HepG2 (cell line): Measurements from ENCODE around the gene COCH. TPM values are rescaled to one million over a fixed set of nuclear protein-coding genes. Genes with fewer than 3 reads are reported as not detected.

ENCODE experiments used
- ATAC-seq: fragments of 200-7000 bp; cut with Tn5 transposase; 3 replicates; pipeline ENCODE4 v1.9.1; 2020; ENCODE audit warnings: mild to moderate bottlenecking, moderate library complexity
- BruUV-seq: library from RNA; stranded (reverse); fragments of 400-500 nt; replicated peaks from 2 replicates; lab custom pipeline; 2021; lab: Mats Ljungman, UMichigan
- CTCF ChIA-PET: fragments of 300-600 bp; formaldehyde crosslinking; extraction: SDS; loops from one replicate; lab custom pipeline; 2021; ENCODE audit warnings: low total read pairs, inconsistent platforms, low intra/inter-chr PET ratio; lab: Yijun Ruan, JAX
- POLR2A ChIA-PET: fragments of 350-600 bp; sonication (Branson Sonifier 250); formaldehyde crosslinking; loops from one replicate; lab custom pipeline; 2020; ENCODE audit warnings: antibody characterized with exemption, inconsistent platforms; lab: Yijun Ruan, JAX
- DNase-seq: peaks from one replicate; pipeline ENCODE4 v3.0.0-alpha.2; 2015; ENCODE audit warnings: low spot score
- FAIRE-seq: peaks from 3 replicates; lab custom pipeline; 2011; peaks lifted over from hg19 to GRCh38; lab: Jason Lieb, UNC
- H2AFZ ChIP-seq: one replicate; pipeline ENCODE4 v1.6.1; 2011; ENCODE audit warnings: low read length, inconsistent platforms
- H3K27ac ChIP-seq: fragments of 300-600 bp; 3 replicates; pipeline ENCODE4 v1.8.0; 2011; ENCODE audit warnings: mixed run types, mild to moderate bottlenecking, mixed read lengths, low read length, inconsistent platforms; ENCODE audit not compliant: insufficient read depth; ENCODE audit errors: extremely low read length
- H3K27me3 ChIP-seq, 2 experiments: fragments of 200-600 bp in 1 of 2; 2 replicates in 1 of 2; 3 replicates in 1 of 2; pipeline versions ENCODE4 v1.6.0 to v1.8.0; 2011; ENCODE audit warnings: low read length in 2 of 2, mild to moderate bottlenecking in 2 of 2, moderate library complexity in 2 of 2, inconsistent platforms in 1 of 2; ENCODE audit not compliant: insufficient read depth in 2 of 2, control insufficient read depth in 1 of 2
- H3K36me3 ChIP-seq, 2 experiments: fragments of 200-600 bp in 1 of 2; replicated peaks in 1 of 2; 2 replicates in 1 of 2; 3 replicates in 1 of 2; pipeline versions ENCODE4 v1.5.1 to v1.8.0; 2011; ENCODE audit warnings: low read length in 2 of 2, inconsistent platforms in 1 of 2; ENCODE audit not compliant: insufficient read depth in 2 of 2, control insufficient read depth in 1 of 2
- H3K4me1 ChIP-seq: 2 replicates; pipeline ENCODE4 v1.5.1; 2012; ENCODE audit warnings: low read length, inconsistent platforms; ENCODE audit not compliant: insufficient read depth
- H3K4me2 ChIP-seq: 2 replicates; pipeline ENCODE4 v1.6.0; 2011; ENCODE audit warnings: low read depth, low read length, inconsistent platforms
- H3K4me3 ChIP-seq, 3 experiments: fragments of 200-600 bp in 1 of 3; sonication (generic), shearing (Covaris generic) in 1 of 3; replicated peaks in 1 of 3; 2 replicates each; pipeline ENCODE4 v1.5.1; 2011 to 2016; ENCODE audit warnings: low read length in 3 of 3, inconsistent platforms in 2 of 3, low read depth in 2 of 3, mild to moderate bottlenecking in 2 of 3, control low read depth in 1 of 3, mixed read lengths in 1 of 3; ENCODE audit not compliant: insufficient read depth in 1 of 3
- H3K79me2 ChIP-seq: one replicate; pipeline ENCODE4 v1.6.1; 2011; ENCODE audit warnings: low read length, inconsistent platforms; ENCODE audit not compliant: insufficient read depth
- H3K9ac ChIP-seq: 2 replicates; pipeline ENCODE4 v1.6.0; 2011; ENCODE audit warnings: mild to moderate bottlenecking, low read depth, low read length, inconsistent platforms; ENCODE audit not compliant: insufficient read depth
- H3K9me3 ChIP-seq: 2 replicates; pipeline ENCODE4 v1.5.1; 2012; ENCODE audit warnings: mild to moderate bottlenecking, low read length
- H4K20me1 ChIP-seq: 2 replicates; pipeline ENCODE4 v1.6.0; 2011; ENCODE audit warnings: inconsistent platforms, mild to moderate bottlenecking, low read length, moderate library complexity; ENCODE audit not compliant: insufficient read depth
- BRF2 ChIP-seq: sonication (generic); formaldehyde crosslinking; IDR thresholded peaks from 2 replicates; pipeline ENCODE4 v1.8.1; 2022; ENCODE audit warnings: mild to moderate bottlenecking, missing genetic modification reagents
- MLX ChIP-seq: IDR thresholded peaks from 2 replicates; pipeline ENCODE4 v1.6.1; 2016
- RAD51 ChIP-seq: fragments of 450-650 bp; IDR thresholded peaks from 2 replicates; pipeline ENCODE4 v1.6.1; 2016; ENCODE audit warnings: borderline replicate concordance
- SIN3B ChIP-seq: fragments of 150-350 bp; IDR thresholded peaks from 2 replicates; pipeline ENCODE4 v1.6.1; 2014; ENCODE audit warnings: low read length
- TBP ChIP-seq: sonication (generic); formaldehyde crosslinking; IDR thresholded peaks from 2 replicates; pipeline ENCODE4 v1.5.0; 2020; ENCODE audit warnings: missing genetic modification reagents
- ZBTB39 ChIP-seq: sonication (generic); formaldehyde crosslinking; IDR thresholded peaks from 2 replicates; pipeline ENCODE4 v1.5.0; 2020; ENCODE audit warnings: missing genetic modification reagents
- ZNF30 ChIP-seq: sonication (generic); formaldehyde crosslinking; IDR thresholded peaks from 2 replicates; pipeline ENCODE4 v1.5.0; 2020; ENCODE audit warnings: mild to moderate bottlenecking, missing genetic modification reagents
- ZNF441 ChIP-seq: sonication (generic); formaldehyde crosslinking; IDR thresholded peaks from 2 replicates; pipeline ENCODE4 v1.7.0; 2021; ENCODE audit warnings: missing genetic modification reagents, borderline replicate concordance
- ZNF678 ChIP-seq: sonication (generic); formaldehyde crosslinking; IDR thresholded peaks from 2 replicates; pipeline ENCODE4 v1.4.0; 2020; ENCODE audit warnings: mild to moderate bottlenecking, missing genetic modification reagents
- WGBS: methylation state at CpG from one replicate; pipeline ENCODE4 v1.1.6; 2017; ENCODE audit warnings: low lambda C conversion rate; 5-methylcytosine and 5-hydroxymethylcytosine counted together
- in situ Hi-C: cut with HindIII; loops from 2 replicates; pipeline ENCODE4 v1.10.0; 2017; ENCODE audit warnings: low pct_unique_long_range_greater_than_20kb; ENCODE audit not compliant: extremely low pct_ligation_motif_present
- intact Hi-C: fragments of 100-400 bp; cut with micrococcal nuclease; formaldehyde crosslinking; loops from one replicate; pipeline ENCODE4 v1.10.0; 2022; ENCODE audit not compliant: unreplicated experiment
- polyA plus RNA-seq, 8 experiments: library from polyadenylated mRNA; depleted of rRNA in 3 of 8; stranded (reverse) in 7 of 8; unstranded in 1 of 8; fragments of >200 nt; fragmentation: Illumina TruSeq in 4 of 8; extraction: Trizol in 4 of 8; gene quantifications; 2 replicates each; pipeline versions ENCODE4 v1.2.1 to v1.2.3, GENCODE V29; 2011 to 2016; ENCODE audit warnings: low read depth in 4 of 8, missing spikeins in 1 of 8, mixed read lengths in 1 of 8; ENCODE audit not compliant: insufficient read depth in 1 of 8
- total RNA-seq, 5 experiments: library from RNA; depleted of rRNA; stranded (reverse); fragments of >200 nt; fragmentation: Illumina TruSeq; extraction: Trizol; gene quantifications; 2 replicates each; pipeline ENCODE4 v1.2.3, GENCODE V29; 2016; ENCODE audit warnings: low read depth in 1 of 5

The COCH gene
- total and polyA plus RNA-seq, 2 of the 13 experiments (the other 11 are each of a cell fraction or from before 2014, with no cell fraction given), result 78.2 to 79.3 TPM

- no peak overlapping the region for H2AFZ ChIP-seq
- CTCF ChIA-PET, result no interaction called here
- no peaks in the 10 kb centered on the region for H3K9me3 ChIP-seq
- no peaks in the 10 kb centered on the region for H3K36me3 ChIP-seq
- DNase-seq (no peak), ATAC-seq (no peak), FAIRE-seq (no peak)
- H3K79me2 ChIP-seq, result no peaks in the 10 kb centered on the region
- no peak overlapping the region for H3K27ac ChIP-seq
- POLR2A ChIA-PET, result no interaction called here
- H3K4me1 ChIP-seq, result peaks cover 7% of the 10 kb centered on the region; the same call in 1 of the 2 replicates
- TF ChIP-seq RAD51, result no peak
- TF ChIP-seq MLX (CRISPR knock-in tag), result no peak
- no peak for TF ChIP-seq BRF2
- TF ChIP-seq SIN3B, result no peak
- no peak for TF ChIP-seq ZBTB39 (CRISPR knock-in tag)
- no peak for TF ChIP-seq ZNF678
- no peak for TF ChIP-seq ZNF441
- TF ChIP-seq ZNF30 (CRISPR knock-in tag), result no peak
- TF ChIP-seq TBP (CRISPR knock-in tag), result no peak
- H3K4me3 ChIP-seq, result no peak overlapping the region
- no peaks in the 10 kb centered on the region for H4K20me1 ChIP-seq
- BruUV-seq, result no TSS peak
- intact Hi-C loops, result no loop called here
- no peak overlapping the region for H3K4me2 ChIP-seq
- no peak overlapping the region for H3K9ac ChIP-seq
- in situ Hi-C loops, result no loop called here
- 6% methylated on average over 1 of the region's 1 CpG for WGBS
- H3K27me3 ChIP-seq, result peaks cover 0 to 28% of the 10 kb centered on the region in 2 experiments; a peak in 3 of 5 replicates
These were observed 13.2 kb upstream of the COCH start for GRCh38 chr14:30861200-30861599.
